Keratinocyte (primary cell): ENCODE data around the gene CA5A.
"Not testable (repeated sequence)": the region's sequence is repeated elsewhere in the genome, so short reads cannot be mapped to it uniquely, and the experiment has no call there.

ENCODE experiments used
- CTCF ChIP-seq, 3 experiments: IDR thresholded peaks in 1 of 3; conservative IDR thresholded peaks in 1 of 3; optimal IDR thresholded peaks in 1 of 3; 2 replicates in 2 of 3; 3 replicates in 1 of 3; pipeline versions ENCODE3 to v1.5.1; 2011; ENCODE audit warnings: low read length in 3 of 3, mild to moderate bottlenecking in 3 of 3, moderate library complexity in 2 of 3, control low read depth in 1 of 3, inconsistent platforms in 1 of 3; ENCODE audit not compliant: insufficient read depth in 2 of 3; ENCODE audit errors: extremely low read depth in 1 of 3
- EZH2 ChIP-seq: IDR thresholded peaks from one replicate; pipeline ENCODE4 v1.6.1; 2012; ENCODE audit warnings: inconsistent platforms, mild to moderate bottlenecking, low read length, moderate library complexity

DNA sequence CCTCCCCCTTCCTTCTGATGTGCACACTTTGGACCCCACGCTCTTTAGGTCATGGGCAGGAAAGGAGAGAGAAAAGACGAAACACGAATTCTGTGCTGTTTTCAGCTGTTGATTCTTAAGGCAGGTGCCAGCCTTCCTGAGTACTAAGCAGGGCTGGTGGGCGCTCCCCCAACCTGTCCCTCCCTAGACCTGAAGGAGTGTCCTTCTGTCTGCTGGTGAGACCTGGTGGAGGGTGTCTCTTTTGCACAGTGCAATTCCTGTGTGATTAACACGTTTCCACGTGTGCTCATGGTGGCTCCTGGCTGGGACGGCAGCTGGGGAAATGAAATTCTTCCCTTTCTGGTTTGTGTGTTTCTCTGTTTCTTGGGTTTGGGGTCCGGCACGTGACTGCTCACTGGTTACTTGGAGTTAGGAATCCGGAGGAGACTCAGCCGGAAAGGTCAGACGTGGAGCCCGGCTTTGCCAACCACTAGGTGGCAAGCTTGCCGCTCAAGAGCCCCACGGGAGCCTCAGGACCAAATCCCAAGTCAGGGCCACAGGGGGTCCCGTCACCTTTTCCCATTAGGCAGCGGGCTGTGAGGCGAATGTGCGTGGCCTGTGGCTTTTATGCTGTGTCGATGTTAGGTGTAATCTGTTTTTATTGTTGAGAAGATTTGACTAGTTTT is 46.9 kb upstream of the CA5A start:
- peak in 2 of 3 experiments; percentile 34 to 53 for TF ChIP-seq CTCF (optimal IDR thresholded peaks at IDR 0.05 in 1 of 3, IDR thresholded peaks at IDR 0.05 in 1 of 3, conservative IDR thresholded peaks at IDR 0.05 in 1 of 3; ENCODE audit: extremely low read depth in 1 of 3, insufficient read depth in 2 of 3, low read length in 3 of 3)
- TF ChIP-seq EZH2 = not testable (repeated sequence)
